A549 (cell line): ENCODE measurements around the gene HTT-AS. TPM values are rescaled to one million over a fixed set of nuclear protein-coding genes. Genes with fewer than 3 reads are reported as not detected.

Source experiments
- ATAC-seq, 2 experiments: fragments of 200-7000 bp in 1 of 2; fragments of >200 bp in 1 of 2; cut with Nextera tagmentation in 1 of 2; cut with Tn5 transposase in 1 of 2; 3 replicates each; pipeline versions ENCODE4 v1.8.0 to v1.9.1; 2018 to 2020; ENCODE audit warnings: mild to moderate bottlenecking in 1 of 2, moderate library complexity in 1 of 2
- CTCF ChIA-PET: fragments of 300-600 bp; sonication (Branson Sonifier 250); formaldehyde crosslinking; extraction: SDS; loops from one replicate; lab custom pipeline; 2021; ENCODE audit warnings: antibody characterized with exemption, inconsistent platforms; lab: Yijun Ruan, JAX
- POLR2A ChIA-PET: fragments of 350-600 bp; formaldehyde crosslinking; extraction: SDS; loops from one replicate; lab custom pipeline; 2021; ENCODE audit warnings: antibody characterized with exemption, inconsistent platforms; lab: Yijun Ruan, JAX
- DNase-seq, 2 experiments: peaks; one replicate each; pipeline versions ENCODE4 v3.0.0 to v3.0.0-alpha.2; 2011 to 2016; ENCODE audit warnings: low read depth in 1 of 2, low spot score in 1 of 2
- FAIRE-seq: peaks from 2 replicates; lab custom pipeline; 2011; peaks lifted over from hg19 to GRCh38; lab: Jason Lieb, UNC
- H3K27ac ChIP-seq, 2 experiments: fragments of >200 bp; sonication (Bioruptor Twin); formaldehyde crosslinking; 3 replicates each; pipeline ENCODE4 v1.5.1; 2016 to 2017
- H3K4me1 ChIP-seq: fragments of >200 bp; sonication (Bioruptor Twin); formaldehyde crosslinking; 3 replicates; pipeline ENCODE4 v1.6.1; 2016
- H3K4me2 ChIP-seq: fragments of >200 bp; sonication (Bioruptor Twin); formaldehyde crosslinking; 3 replicates; pipeline ENCODE4 v1.6.1; 2016
- H3K4me3 ChIP-seq: fragments of >200 bp; sonication (Bioruptor Twin); formaldehyde crosslinking; 3 replicates; pipeline ENCODE4 v1.5.1; 2016
- H3K9me3 ChIP-seq: fragments of >200 bp; sonication (Bioruptor Twin); formaldehyde crosslinking; 3 replicates; pipeline ENCODE4 v1.6.1; 2016
- CBX2 ChIP-seq: fragments of 200-600 bp; sonication (generic); IDR thresholded peaks from 2 replicates; pipeline ENCODE4 v1.6.1; 2016; ENCODE audit warnings: low read depth, mild to moderate bottlenecking, borderline replicate concordance
- CBX8 ChIP-seq: fragments of 200-600 bp; sonication (generic); IDR thresholded peaks from 2 replicates; pipeline ENCODE4 v1.6.1; 2016
- CHD2 ChIP-seq: fragments of 150-350 bp; IDR thresholded peaks from 2 replicates; pipeline ENCODE4 v1.6.1; 2014; ENCODE audit warnings: low read length; ENCODE audit not compliant: partially characterized antibody
- CTCF ChIP-seq: fragments of >200 bp; sonication (Bioruptor Twin); formaldehyde crosslinking; IDR thresholded peaks from 3 replicates; pipeline ENCODE4 v1.5.1; 2016
- ELK1 ChIP-seq: fragments of 150-350 bp; IDR thresholded peaks from 2 replicates; pipeline ENCODE4 v1.6.1; 2014; ENCODE audit warnings: low read depth, mild to moderate bottlenecking, low read length
- EP300 ChIP-seq, 2 experiments: fragments of >200 bp; sonication (Bioruptor Twin); formaldehyde crosslinking; IDR thresholded peaks; 2 replicates in 1 of 2; 3 replicates in 1 of 2; pipeline ENCODE4 v1.6.1; 2016 to 2017
- ESRRA ChIP-seq: fragments of 150-350 bp; IDR thresholded peaks from 2 replicates; pipeline ENCODE4 v1.6.1; 2014; ENCODE audit warnings: mild to moderate bottlenecking, low read length, borderline replicate concordance
- FOSB ChIP-seq: fragments of 250-450 bp; sonication (Bioruptor Pico); IDR thresholded peaks from 2 replicates; pipeline ENCODE4 v1.5.0; 2020; ENCODE audit warnings: mild to moderate bottlenecking, moderate library complexity
- FOXS1 ChIP-seq: fragments of 250-450 bp; sonication (Bioruptor Pico); IDR thresholded peaks from 2 replicates; pipeline ENCODE4 v1.5.0; 2020; ENCODE audit warnings: mild to moderate bottlenecking, moderate library complexity
- HDAC2 ChIP-seq: fragments of 200-600 bp; sonication (generic); IDR thresholded peaks from 2 replicates; pipeline ENCODE4 v1.6.1; 2016
- HES2 ChIP-seq: fragments of >200 bp; sonication (Bioruptor Twin); formaldehyde crosslinking; IDR thresholded peaks from 2 replicates; pipeline ENCODE4 v1.6.1; 2016
- HEYL ChIP-seq: fragments of 250-450 bp; sonication (Bioruptor Pico); IDR thresholded peaks from 2 replicates; pipeline ENCODE4 v1.8.0; 2021; ENCODE audit warnings: mild to moderate bottlenecking, moderate library complexity
- HOXA7 ChIP-seq: fragments of 250-450 bp; sonication (Bioruptor Pico); IDR thresholded peaks from 2 replicates; pipeline ENCODE4 v1.5.0; 2020; ENCODE audit warnings: mild to moderate bottlenecking, moderate library complexity
- HOXB13 ChIP-seq: fragments of 250-450 bp; sonication (Bioruptor Pico); IDR thresholded peaks from 2 replicates; pipeline ENCODE4 v1.5.0; 2020; ENCODE audit warnings: low read depth, mild to moderate bottlenecking, moderate library complexity
- HOXB5 ChIP-seq: fragments of 250-450 bp; sonication (Bioruptor Pico); IDR thresholded peaks from 2 replicates; pipeline ENCODE4 v1.5.0; 2020; ENCODE audit warnings: mild to moderate bottlenecking, moderate library complexity
- KDM1A ChIP-seq: fragments of 200-600 bp; sonication (generic); IDR thresholded peaks from 2 replicates; pipeline ENCODE4 v1.6.1; 2016; ENCODE audit warnings: low read depth, mild to moderate bottlenecking
- KDM5A ChIP-seq: fragments of 200-600 bp; sonication (generic); IDR thresholded peaks from 2 replicates; pipeline ENCODE4 v1.6.1; 2016; ENCODE audit warnings: antibody characterized with exemption, mild to moderate bottlenecking
- MAX ChIP-seq: IDR thresholded peaks from 2 replicates; pipeline ENCODE4 v1.6.1; 2012
- NFE2L2 ChIP-seq: fragments of 150-350 bp; conservative IDR thresholded peaks from 2 replicates; pipeline ENCODE4 v1.6.1; 2014; ENCODE audit warnings: low read length
- NPAS2 ChIP-seq: fragments of 250-450 bp; sonication (Bioruptor Pico); IDR thresholded peaks from 2 replicates; pipeline ENCODE4 v1.8.0; 2022; ENCODE audit warnings: mild to moderate bottlenecking, moderate library complexity, borderline replicate concordance
- NR3C1 ChIP-seq: fragments of >200 bp; sonication (Bioruptor Twin); formaldehyde crosslinking; IDR thresholded peaks from 3 replicates; pipeline ENCODE4 v1.6.1; 2017
- POLR2A ChIP-seq: IDR thresholded peaks from 2 replicates; pipeline ENCODE4 v1.6.1; 2012; ENCODE audit warnings: mild to moderate bottlenecking, low read length
- RAD21 ChIP-seq, 2 experiments: fragments of >200 bp in 1 of 2; sonication (Bioruptor Twin) in 1 of 2; formaldehyde crosslinking in 1 of 2; IDR thresholded peaks in 1 of 2; conservative IDR thresholded peaks in 1 of 2; 2 replicates in 1 of 2; 3 replicates in 1 of 2; pipeline ENCODE4 v1.6.1; 2012 to 2018; ENCODE audit warnings: inconsistent platforms in 1 of 2
- RARB ChIP-seq: fragments of 250-450 bp; sonication (Bioruptor Pico); IDR thresholded peaks from 2 replicates; pipeline ENCODE4 v1.8.0; 2021; ENCODE audit warnings: mild to moderate bottlenecking, moderate library complexity
- RCOR1 ChIP-seq: fragments of 150-350 bp; IDR thresholded peaks from 2 replicates; pipeline ENCODE4 v1.6.1; 2014; ENCODE audit warnings: antibody characterized with exemption, low read length, low read depth
- RNF2 ChIP-seq: fragments of 200-600 bp; sonication (generic); IDR thresholded peaks from 2 replicates; pipeline ENCODE4 v1.6.1; 2016; ENCODE audit warnings: low read depth, mild to moderate bottlenecking, antibody characterized with exemption, moderate library complexity, borderline replicate concordance
- SMC3 ChIP-seq: fragments of >200 bp; sonication (Bioruptor Twin); formaldehyde crosslinking; IDR thresholded peaks from 3 replicates; pipeline ENCODE4 v1.6.1; 2018; ENCODE audit warnings: inconsistent platforms
- TP53 ChIP-seq: fragments of 250-450 bp; sonication (Bioruptor Pico); IDR thresholded peaks from 2 replicates; pipeline ENCODE4 v1.5.0; 2021; ENCODE audit warnings: mild to moderate bottlenecking, moderate library complexity
- ZC3H11A ChIP-seq: fragments of 450-650 bp; IDR thresholded peaks from 2 replicates; pipeline ENCODE4 v1.6.1; 2014; ENCODE audit warnings: antibody characterized with exemption, mild to moderate bottlenecking
- WGBS: methylation state at CpG from one replicate; pipeline ENCODE4 v1.1.6; 2017; ENCODE audit errors: missing lambda C conversion rate; 5-methylcytosine and 5-hydroxymethylcytosine counted together
- polyA plus RNA-seq, 4 experiments: library from polyadenylated mRNA; depleted of rRNA in 3 of 4; stranded (reverse); fragments of >200 nt; fragmentation: RNase III in 1 of 4; extraction: RNeasy Plus Mini Kit Qiagen cat#74134 plus additional on column Dnase treatment in 1 of 4; gene quantifications; 2 replicates in 3 of 4; 3 replicates in 1 of 4; pipeline ENCODE4 v1.2.3, GENCODE V29; 2011 to 2017
- TF ChIP-seq, protein P1 (sequence below): IDR thresholded peaks from 2 replicates; pipeline ENCODE4 v1.6.1; 2012; ENCODE audit warnings: low read depth, borderline replicate concordance
- TF ChIP-seq, protein P2 (sequence below): fragments of 450-650 bp; IDR thresholded peaks from 2 replicates; pipeline ENCODE4 v1.6.1; 2014; ENCODE audit warnings: antibody characterized with exemption

The HTT-AS gene
- polyA plus RNA-seq, 2 of the 4 experiments (the other 2 are of a cell fraction), result not detected

- no peak for FAIRE-seq
- CTCF ChIA-PET, result interaction anchor here (0.7 to 2.7 kb wide), 11 partner anchors 11 to 72 kb away, joined by 3 to 11 read pairs (median 4); partner anchors contain the start of gene GRK4
- TF ChIP-seq CTCF, result no peak
- no peak for TF ChIP-seq NPAS2
- TF ChIP-seq HOXA7 (CRISPR knock-in tag), result no peak
- TF ChIP-seq HOXB13, result no peak
- TF ChIP-seq HEYL (CRISPR knock-in tag), result no peak
- TF ChIP-seq KDM5A, result no peak
- TF ChIP-seq RNF2, result no peak
- no peak for TF ChIP-seq CBX2
- TF ChIP-seq SMC3, result no peak
- no peak for TF ChIP-seq NR3C1
- TF ChIP-seq EP300 (IDR thresholded peaks at IDR 0.05), result no peak
- no peak for TF ChIP-seq NFE2L2
- no peak for TF ChIP-seq HOXB5 (CRISPR knock-in tag)
- no peak for TF ChIP-seq RARB (CRISPR knock-in tag)
- TF ChIP-seq TP53, result no peak
- TF ChIP-seq CHD2, result no peak
- TF ChIP-seq, protein P1, sequence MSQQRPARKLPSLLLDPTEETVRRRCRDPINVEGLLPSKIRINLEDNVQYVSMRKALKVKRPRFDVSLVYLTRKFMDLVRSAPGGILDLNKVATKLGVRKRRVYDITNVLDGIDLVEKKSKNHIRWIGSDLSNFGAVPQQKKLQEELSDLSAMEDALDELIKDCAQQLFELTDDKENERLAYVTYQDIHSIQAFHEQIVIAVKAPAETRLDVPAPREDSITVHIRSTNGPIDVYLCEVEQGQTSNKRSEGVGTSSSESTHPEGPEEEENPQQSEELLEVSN, result no peak
- TF ChIP-seq ESRRA, result no peak
- TF ChIP-seq POLR2A, result no peak
These were observed 38.0 kb downstream of the HTT-AS start for GRCh38 chr4:3036131-3036952.

GRCh38 chr4:3035674-3036073, 38.7 kb downstream of the HTT-AS start:
- 48% methylated on average over 6 of the region's 6 CpGs for WGBS
- no peak for ATAC-seq
- H3K4me1 ChIP-seq, result no peaks in the 10 kb centered on the region
- H3K27ac ChIP-seq, result no peak overlapping the region
- no peak overlapping the region for H3K4me2 ChIP-seq
- no peak for FAIRE-seq
- DNase-seq, result no peak
- ChIA-PET POLR2A (no interaction called here), CTCF (interaction anchor here (0.7 to 1.5 kb wide), 3 partner anchors 11 to 18 kb away, joined by 3 read pairs; no protein-coding TSS in a partner anchor)
- no peak overlapping the region for H3K4me3 ChIP-seq
- no peak for TF ChIP-seq ZC3H11A
- no peak for TF ChIP-seq FOXS1 (CRISPR knock-in tag)
- no peak for TF ChIP-seq FOSB (CRISPR knock-in tag)
- TF ChIP-seq HOXB13, result no peak
- TF ChIP-seq RCOR1, result no peak
- TF ChIP-seq HES2, result no peak
- no peak for TF ChIP-seq ELK1
- TF ChIP-seq EP300 (IDR thresholded peaks at IDR 0.05), result no peak
- TF ChIP-seq MAX, result no peak
- no peak for TF ChIP-seq RAD21 (conservative IDR thresholded peaks at IDR 0.05 in 1 of 2, IDR thresholded peaks at IDR 0.05 in 1 of 2)
- TF ChIP-seq, protein P2, sequence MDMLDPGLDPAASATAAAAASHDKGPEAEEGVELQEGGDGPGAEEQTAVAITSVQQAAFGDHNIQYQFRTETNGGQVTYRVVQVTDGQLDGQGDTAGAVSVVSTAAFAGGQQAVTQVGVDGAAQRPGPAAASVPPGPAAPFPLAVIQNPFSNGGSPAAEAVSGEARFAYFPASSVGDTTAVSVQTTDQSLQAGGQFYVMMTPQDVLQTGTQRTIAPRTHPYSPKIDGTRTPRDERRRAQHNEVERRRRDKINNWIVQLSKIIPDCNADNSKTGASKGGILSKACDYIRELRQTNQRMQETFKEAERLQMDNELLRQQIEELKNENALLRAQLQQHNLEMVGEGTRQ, result no peak
- no peak for TF ChIP-seq KDM1A
- TF ChIP-seq CBX8, result no peak
- TF ChIP-seq HDAC2, result no peak
- H3K9me3 ChIP-seq, result no peaks in the 10 kb centered on the region

More at GRCh38 chr4:3036131-3036952, 38.0 kb downstream of the HTT-AS start:
- Histone ChIP-seq H3K4me3 (no peak overlapping the region), H3K9me3 (no peaks in the 10 kb centered on the region), H3K27ac (no peak overlapping the region), H3K4me1 (no peaks in the 10 kb centered on the region), H3K4me2 (no peak overlapping the region)
- POLR2A ChIA-PET, result no interaction called here
- no peak for ATAC-seq
- no peak for DNase-seq
- WGBS, result 65% methylated on average over 7 of the region's 21 CpGs
